ENCODE measurements around the gene EXOC3L4.
"Not testable (repeated sequence)": the region's sequence is repeated elsewhere in the genome, so short reads cannot be mapped to it uniquely, and the experiment has no call there.

The EXOC3L4 gene

DNA sequence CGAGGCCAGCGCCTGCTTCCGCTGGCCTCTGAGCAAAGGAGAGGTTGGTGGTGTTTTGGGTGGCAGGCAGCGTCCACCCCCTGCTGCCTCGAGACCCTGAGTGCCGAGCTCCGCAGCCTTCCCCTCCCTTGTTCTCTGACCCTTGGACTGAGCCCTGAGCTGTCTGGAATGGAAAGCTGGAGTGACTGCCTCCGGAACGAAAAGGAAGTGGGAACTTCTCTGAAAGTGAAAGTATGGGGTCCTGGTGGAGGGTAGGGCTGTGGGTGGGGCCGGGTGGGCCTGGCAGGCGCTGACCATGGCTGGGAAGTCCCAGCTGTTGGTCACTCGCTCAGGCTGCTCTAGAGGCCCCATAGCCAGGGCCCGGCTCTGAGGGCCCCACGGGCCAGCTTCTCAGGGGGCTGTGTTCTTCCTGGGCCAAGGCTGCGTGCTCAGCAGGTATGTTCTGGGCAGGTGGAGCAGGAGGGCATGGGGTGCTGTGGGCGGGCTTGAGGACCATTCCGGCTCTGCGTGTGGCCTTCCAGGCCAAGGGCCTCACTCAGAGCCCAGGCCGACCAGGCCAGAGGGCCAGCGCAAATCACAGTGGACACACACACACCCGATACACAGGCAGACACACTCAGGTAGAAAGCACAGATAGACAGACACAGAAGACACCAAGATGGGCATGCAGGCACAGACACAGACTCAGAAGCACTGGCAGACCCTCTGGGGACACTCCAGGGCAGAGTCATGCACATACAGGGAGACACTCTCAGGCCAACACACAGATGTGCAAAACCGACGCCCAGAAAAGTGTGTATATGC is at the start of gene EXOC3L4:
Gene EXOC3L4 (plus strand): TSS at position 320 of the 804 bp plus-strand sequence. CDS start 5,495 bp downstream, outside the sequence.
- DNase-seq = peak; percentile 81

DNA sequence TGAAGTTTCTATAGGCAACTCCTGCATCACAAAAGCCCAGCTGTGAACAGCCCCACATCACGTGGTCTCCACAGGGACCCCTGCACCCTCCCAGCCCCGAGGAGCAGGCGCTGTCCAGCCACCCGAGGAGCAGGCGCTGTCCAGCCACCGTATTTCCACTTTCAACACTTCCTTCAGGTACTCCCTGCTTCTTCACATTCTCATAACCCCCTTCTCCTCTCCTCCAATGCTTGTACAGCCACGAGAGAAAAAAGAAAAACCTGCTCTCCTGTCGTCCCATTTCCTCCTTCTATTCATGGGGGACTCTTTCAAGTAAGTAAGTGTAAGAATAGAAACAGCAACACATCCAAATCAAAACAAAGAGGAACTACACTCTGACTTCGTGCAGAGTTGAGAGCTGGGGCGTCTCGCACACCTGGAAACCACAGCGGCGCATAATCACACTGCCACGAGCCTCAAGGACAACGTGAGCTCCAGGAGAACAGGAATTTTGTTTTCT is 49.1 kb upstream of the EXOC3L4 start:
- no peak for DNase-seq

DNA sequence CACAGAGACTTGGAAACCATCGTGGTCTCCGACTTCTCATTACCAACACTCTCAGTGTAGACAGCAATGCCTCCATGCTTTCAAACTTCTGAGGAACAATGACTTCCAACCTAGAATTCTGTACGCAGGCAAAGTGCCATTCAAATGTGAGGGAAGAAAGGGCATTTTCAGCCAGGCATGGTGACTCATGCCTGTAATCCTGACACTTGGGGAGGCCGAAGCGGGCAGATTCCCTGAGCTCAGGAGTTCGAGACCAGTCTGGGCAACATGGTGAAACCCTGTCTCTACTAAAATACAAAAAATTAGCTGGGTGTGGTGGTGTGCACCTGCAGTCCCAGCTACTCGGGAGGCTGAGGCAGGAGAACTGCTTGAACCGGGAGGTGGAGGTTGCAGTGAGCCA is 47.1 kb upstream of the EXOC3L4 start:
- not testable (repeated sequence) for DNase-seq

DNA sequence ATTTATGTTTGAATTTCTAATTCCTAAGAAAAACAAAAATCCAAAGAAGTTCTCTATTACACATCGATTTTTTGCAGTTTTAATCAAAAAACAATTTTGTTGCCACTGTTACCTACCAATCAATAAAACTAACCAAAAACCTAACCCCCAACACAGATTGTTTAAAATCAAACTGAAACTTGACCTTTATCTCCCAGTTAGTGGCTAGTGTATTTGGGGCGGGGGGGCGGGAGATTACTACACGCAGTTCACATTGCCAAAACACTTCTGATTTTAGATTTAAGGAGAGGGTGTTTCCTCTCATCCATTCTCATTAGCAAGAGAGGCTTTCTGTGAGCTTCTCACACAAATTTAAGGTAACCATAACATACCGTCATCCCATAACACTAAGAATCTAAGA is 43.6 kb upstream of the EXOC3L4 start:
- DNase-seq = no peak

DNA sequence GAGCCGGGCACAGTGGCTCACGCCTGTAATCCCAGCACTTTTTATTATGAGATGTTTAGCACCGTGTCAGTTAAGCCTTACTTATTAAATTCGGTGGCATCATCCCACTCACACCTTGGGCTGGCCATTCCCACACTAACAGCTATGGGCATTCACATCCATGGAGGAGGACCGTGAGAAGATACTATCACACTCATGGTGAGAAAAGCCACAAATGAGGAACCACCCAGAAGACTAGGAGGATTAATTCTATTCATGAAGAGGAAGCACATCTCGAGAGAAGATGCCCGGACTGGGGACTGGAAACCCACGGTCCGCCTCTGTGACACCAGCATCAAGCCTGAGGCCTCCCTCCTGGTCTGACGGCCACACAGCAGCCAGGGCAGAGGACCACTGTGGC is 42.1 kb upstream of the EXOC3L4 start:
- peak; percentile 80 for DNase-seq

DNA sequence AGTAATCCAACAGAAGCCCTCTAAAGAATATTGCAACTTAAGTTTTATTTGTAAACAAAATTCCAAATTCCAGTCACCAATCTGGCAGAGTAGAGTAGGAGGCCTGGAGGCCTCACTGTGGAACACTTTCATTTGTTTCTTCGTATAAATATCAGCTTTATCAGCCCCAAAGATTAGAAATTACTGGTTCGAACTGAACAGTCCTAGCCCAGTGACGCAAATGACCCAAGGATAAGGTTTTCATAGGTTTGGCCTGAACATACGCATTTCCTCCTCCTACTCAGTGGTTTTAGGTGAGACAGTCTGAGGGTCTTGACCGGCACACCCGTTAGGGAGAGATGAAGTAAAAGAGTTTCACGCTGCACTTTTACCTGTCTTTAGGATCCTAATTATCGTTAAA is 38.8 kb upstream of the EXOC3L4 start:
- DNase-seq = no peak

DNA sequence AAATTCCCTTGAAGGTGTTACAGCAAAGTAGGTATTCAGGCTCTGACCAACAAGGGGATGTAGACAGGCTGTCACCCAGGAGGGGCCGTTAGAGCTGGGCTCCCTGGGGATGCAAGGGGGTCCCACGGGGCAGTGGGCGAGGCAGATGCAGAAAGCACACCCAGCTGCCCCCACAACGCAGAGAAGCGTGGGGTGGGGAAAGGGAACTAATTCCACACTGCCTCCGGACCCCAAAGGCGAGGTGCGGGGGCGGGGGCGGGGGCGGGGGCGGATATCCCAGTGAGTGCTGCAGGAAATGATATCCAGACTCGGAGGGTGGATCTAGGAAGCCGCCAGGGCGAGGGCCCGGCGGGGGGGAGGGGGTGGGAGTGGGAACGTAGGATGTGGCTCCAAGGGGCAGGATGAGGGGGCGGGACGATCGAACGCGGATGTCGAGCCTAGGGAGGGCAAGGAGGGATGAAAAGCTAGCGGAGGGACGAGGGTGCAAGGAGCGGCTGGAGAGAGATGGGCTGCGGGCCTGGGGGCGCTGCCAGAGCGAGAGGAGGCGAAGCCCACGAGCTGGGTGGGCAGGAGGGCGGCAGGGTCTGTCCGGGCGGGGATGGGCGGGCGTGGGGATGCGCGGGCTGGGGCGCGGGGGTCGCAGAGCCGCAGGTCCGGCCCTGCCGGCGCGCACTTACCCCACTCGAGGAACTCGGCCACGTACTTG is 38.0 kb upstream of the EXOC3L4 start:
- no peak for DNase-seq

DNA sequence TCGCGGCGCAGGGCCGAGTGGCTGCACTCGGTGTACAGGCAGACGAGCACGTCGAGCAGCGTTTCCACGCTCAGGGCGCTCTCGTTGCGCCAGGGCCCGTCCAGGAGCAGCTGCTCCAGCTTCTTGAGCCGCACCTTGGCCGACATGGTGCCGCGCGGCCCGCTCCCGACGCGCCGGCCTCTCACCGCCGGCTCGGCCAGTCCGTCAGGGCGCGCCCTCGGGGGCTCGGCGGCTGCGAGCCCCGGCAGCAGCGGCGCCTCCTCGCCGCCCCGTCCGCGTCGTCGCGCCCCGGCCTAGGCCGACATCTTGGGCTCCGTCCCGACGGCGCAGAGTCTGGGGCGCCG is 37.5 kb upstream of the EXOC3L4 start:
- peak; percentile 14 for DNase-seq

DNA sequence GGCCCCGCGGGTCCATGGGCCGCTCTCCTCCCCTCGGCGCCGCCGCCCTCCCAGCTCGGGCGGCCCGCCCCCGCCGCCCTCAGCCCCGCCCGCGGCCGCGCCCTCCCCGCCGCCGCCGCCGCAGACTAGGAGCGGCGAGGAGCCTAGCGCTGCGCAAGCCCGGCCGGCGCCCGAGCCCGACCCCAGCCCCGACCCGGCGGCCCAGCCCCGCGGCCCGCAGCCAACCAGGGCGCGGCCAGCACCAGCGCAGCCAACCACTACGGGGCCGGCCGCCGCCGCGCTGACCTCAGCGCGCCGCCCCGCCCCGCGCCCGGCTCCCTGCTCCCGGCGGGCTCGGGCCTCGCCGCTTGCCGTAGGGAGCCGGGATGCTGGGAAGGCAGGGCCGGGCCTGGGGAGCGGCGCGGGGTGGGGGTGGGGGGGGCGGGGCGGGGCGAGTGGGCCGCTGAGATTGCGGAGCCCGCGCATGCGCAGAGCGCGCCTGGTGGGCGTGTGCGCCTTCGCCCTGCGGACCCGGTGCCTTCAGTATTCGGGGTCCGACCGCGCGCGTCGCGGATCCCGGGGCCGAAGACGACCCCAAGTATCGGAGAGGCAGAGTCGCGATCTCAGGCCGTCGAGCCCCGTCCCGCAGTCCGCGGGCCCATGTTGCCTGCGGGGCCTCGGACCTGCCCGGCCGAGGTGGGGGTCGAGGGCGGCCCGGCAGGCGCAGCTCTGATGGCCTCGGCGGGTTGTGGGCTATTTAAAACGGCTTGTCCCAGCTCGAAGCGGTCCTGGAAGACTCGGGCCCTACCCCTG is 37.0 kb upstream of the EXOC3L4 start, which contains the start of gene CDC42BPB:
Gene CDC42BPB (minus strand): TSS at position 178 of the 792 bp plus-strand sequence. CDS start 376 bp downstream, outside the sequence.
- peak; percentile 97 for DNase-seq

DNA sequence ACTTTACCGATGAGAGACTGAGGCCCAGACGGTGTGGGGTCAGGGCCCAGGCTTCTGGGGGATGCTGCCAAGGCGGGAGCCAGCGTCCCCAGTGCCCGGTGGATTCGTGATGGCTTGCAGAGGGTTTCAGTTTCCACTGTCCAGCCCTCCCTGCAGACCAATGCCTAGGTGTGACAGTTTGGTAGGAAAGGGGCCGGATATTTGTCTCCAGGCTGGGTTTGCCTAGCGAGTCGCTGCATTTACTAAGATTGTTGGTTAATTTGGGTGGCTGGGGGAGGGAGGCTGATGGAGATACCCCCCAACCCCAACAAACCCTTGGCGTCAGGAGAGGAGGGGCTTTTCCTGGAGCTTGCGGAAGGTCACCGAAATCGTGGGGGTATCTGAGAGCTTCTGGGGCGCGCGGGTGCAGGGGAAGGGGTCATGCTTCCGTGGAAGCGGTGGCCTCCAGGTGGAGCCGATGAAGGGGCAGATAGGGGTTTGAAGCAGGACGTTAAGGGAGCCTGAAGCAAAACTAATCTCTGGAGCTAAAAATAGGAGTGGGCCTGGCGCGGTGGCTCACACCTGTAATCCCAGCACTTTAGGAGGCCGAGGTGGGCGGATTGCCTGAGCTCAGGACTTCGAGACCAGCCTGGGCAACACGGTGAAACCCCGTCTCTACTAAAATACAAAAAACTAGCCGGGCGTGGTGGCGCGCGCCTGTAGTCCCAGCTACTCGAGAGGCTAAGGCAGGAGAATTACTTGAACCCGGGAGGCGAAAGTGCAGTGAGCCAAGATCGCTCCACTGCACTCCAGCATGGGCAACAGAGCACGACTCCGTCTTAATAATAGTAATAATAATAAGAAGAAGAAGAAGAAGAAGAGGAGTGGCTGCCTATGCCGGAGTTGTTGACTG is 36.1 kb upstream of the EXOC3L4 start:
- DNase-seq = peak; percentile 22

DNA sequence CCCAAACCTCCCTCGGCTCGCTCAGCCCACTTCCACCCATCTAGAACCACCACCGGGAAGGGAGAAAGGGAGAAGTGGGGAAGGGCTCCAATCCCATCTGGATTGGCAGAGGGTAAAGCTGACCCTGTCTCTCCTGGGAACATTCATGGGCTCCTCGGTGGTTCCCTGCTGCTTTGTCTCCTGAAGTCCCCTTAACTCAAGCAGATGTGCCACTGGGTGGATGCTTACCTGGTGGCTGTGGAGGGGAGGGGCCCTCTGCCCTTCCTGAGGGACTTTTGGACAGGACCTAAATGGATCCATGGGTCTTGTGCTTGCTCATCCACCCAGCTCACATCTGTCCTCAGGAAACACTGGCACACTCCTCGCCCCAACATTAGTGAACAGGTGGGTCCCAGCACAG is 35.0 kb upstream of the EXOC3L4 start:
- DNase-seq = no peak

DNA sequence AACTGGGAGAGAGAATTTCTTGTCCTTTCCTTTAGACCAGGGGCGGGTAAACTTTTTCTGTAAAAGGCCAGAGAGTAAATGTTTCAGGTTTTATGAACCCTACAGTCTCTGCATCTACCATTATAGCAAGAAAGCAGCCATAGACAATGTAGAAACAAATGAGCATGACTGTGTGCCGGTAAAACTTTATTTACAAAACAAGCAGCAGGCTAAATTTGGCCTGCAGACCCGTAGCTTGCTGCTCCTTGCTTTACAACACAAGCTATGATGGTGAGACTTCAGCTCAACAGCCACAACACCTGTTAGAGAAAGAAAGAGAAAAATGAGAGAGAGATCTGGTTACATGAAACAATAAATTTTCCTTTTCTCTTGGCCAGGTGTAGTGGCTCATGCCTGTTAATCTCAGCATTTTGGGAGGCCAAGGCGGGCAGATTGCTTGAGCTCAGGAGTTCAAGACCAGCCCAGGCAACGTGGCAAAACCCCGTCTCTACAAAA is 33.0 kb upstream of the EXOC3L4 start:
- no peak for DNase-seq

DNA sequence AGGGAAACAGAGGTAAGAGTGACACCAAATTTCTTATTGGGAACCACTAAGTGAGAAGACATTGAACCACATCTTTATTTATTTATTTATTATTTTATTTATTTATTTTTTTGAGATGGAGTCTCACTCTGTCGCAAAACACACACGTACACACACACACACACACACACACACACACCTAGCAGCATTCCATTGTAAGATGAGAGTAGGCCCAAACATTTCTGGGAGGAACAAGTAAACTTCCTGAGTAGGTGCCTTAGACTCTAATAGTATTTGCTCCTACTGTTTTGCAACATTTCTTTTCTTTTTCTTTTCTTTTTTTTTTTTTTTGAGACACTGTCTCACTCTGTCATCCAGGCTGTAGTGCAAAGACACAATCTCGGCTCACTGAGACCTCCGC is 30.1 kb upstream of the EXOC3L4 start:
- no peak for DNase-seq

DNA sequence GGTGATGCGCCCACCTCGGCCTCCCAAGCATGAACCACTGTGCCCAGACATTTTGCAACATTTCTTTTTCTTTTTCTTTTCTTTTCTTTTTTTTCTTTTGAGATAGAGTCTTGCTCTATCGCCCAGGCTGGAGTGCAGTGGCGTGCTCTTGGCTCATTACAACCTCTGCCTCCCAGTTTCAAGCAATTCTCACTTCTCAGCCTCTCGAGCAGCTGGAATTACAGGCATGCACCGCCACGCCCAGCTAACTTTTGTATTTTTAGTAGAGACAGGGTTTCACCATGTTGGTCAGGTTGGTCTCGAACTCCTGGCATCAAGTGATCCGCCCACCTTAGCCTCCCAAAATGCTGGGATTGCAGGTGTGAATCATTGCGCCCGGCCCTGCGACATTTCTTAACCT is 29.5 kb upstream of the EXOC3L4 start:
- no peak for DNase-seq

DNA sequence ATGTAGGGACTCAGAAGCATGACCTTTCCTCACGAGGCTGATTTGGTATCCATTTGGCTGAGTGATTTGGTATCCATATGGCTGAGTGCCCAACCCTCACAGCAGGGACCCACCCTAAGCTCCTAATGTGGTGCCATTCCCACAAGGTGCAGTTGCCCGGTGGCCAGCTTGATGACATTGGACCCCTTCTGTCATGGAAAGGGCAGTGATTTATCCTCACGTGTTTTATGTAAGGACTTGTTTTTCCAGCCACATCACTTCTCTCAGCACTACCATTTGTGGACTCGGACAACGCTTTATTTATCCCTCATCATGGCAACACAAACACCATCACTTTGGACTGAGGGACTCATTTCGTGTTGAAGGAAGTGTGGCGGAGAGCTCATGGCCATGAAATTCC is 28.7 kb upstream of the EXOC3L4 start:
- no peak for DNase-seq

DNA sequence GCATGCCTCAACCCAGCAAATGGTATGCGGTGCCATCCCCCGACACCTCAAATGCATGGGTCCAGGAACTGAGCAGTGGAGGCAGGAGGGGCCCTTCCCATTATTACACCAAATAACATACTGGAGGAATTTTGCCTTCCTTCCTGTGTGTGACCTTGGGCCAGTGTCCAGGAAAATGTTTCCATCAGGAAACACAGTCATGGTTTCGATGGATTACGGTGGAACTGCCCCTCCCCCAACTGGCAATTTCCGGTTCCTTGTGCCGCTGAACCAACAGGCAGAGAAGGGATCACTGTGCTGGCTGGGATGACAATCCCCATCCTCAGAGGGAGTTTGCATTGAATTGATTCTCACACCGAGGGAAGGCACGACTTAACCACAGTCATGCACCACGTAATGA is 28.1 kb upstream of the EXOC3L4 start:
- no peak for DNase-seq

DNA sequence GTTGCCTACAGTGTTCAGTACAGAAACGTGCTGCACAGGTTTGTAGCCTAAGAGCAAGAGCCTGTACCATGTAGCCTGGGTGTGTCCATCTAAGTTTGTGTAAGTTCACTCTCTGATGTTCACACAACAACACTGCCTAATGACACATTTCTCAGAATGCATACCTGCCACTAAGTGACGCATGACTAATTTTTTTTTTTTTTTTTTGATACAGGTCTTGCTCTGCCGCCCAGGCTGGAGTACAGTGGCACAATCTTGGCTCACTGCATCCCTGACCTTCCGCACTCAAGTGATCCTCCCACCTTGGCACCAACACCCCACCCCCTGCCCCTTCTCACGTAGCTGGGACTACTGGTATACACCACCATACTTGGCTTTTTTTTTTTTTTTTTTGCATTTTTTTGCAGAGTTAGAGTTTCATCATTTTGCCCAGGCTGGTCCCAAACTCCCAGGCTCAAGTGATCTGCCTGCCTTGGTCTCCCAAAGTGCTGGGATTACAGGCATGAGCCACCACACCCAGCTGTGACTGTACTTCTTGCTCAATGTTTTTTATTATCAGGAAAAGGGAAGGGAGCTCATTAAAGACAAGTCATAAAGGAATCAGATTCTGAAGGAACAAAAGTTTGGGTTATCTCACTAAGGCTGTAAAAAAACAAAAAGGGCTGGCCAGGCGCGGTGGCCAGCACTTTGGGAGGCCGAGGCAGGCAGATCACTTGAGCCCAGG is 27.1 kb upstream of the EXOC3L4 start:
- peak; percentile 52 for DNase-seq

DNA sequence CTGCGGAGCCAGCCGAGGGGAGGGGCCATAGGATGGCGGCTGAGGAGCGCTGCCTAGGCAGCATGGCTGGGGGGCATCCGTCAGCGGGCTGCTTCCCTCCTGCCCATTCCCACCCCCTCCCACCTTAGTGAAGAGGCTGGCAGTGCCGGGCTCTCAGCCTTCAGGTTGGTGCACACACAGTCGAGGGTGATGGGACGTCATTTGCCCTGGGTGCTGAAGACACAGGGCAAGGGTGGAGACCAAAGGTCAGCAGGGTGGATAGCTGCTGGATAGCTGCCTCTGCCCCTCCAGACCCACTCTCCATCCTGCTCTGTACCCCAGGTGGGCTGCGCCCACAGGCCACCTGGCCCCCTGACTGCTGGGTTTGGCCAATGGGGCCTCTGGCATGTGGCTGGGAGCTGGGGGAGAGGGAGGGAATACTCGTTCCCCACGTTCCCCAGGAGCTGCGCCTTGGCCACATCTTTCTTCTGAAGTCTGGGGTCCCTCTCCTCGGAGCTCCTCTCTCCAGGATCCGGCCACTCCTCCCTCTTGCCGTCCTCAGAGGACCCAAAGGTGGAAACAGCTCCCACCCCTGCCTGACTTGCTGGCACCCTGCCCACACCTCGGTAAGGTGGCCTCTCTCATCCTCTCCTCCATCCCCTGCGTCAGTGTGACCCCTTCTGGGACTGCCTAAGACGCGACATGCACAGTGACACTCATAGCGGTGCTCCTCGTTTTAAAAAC is 26.0 kb upstream of the EXOC3L4 start:
- DNase-seq = no peak

DNA sequence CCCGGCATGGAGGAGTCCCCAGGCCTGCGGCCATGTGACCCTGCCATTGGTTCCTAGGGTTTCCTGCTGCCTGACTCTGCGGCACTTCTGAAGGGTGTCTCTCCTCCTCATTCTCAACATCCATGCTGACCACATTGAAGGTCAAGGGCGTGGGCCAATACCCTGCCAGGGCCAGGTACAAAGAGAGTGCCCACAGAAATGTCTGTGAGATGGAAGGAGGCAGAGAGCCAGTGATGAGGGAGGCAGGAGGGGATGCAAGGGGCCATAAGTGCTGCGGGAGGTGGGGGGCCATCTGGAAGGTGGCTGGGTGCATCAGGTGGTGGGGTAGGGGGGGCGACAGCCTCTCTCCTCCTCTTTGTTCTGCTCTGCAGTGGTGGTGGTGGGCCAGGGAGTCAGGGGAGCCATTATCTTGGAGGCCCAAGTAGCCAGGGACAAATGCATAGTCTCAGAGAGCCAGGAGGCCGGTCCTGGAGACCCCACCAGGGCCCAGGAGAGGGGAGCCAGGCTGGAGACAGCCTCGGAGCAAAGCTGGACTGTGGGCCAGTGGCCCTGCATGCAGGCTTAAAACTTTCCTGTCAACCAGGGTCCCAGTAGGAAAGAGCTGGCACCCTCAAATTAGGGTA is 24.2 kb upstream of the EXOC3L4 start:
- DNase-seq = no peak

DNA sequence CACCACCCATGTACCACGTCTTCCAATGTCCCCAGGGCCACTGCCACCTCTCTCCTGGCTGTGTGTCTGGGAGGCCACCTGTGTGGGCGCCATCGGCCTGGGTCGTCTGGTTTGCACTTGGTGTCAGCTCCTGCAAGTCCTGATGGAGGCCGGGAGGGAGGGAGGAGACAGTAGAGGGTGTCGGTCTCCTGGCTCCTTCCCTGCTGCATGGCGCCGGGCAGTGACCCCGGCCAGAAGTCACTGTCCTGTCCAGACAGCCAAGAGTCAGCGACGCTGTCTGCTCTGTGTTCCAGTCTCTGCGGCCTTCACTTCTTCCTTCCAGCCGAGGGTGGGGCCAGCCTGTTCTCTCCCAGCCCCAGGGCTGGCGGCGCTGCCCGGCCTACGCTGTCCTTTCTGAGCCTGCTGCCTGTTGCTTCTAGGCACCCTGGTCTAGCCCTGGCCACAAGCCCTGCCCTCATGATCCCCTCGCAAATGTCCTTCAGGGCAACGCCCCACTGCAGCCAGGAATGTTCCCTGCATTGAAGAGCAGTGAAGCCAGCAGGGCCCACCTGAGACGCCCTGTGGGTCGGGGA is 23.5 kb upstream of the EXOC3L4 start:
- DNase-seq = no peak
